ENCODE measurements around the gene FSTL5.

FSTL5 gene

GRCh38 chr4:161987611-161988010, 176.2 kb downstream of the FSTL5 start:
- no peak overlapping the region for H3K4me3 ChIP-seq (ENCODE audit: low read depth, low read length)
- in situ Hi-C loops (cut with HindIII; ENCODE audit: low sequenced_read_pairs) = no loop called here
- DNase-seq (ENCODE audit: low read depth) = no peak
- no peak for TF ChIP-seq CTCF (IDR thresholded peaks at IDR 0.05; ENCODE audit: low read depth, low read length, missing control alignments)

- no peak overlapping the region for H3K4me3 ChIP-seq (ENCODE audit: low read depth, low read length)
- no peak for DNase-seq (ENCODE audit: low read depth)
- no peak for TF ChIP-seq CTCF (IDR thresholded peaks at IDR 0.05; ENCODE audit: low read depth, low read length, missing control alignments)
- in situ Hi-C loops (cut with HindIII; ENCODE audit: low sequenced_read_pairs) = no loop called here
Measured at GRCh38 chr4:161952382-161952781, 211.4 kb downstream of the FSTL5 start.

GRCh38 chr4:161949946-161950725, 213.7 kb downstream of the FSTL5 start:
- in situ Hi-C loops (cut with HindIII; ENCODE audit: low sequenced_read_pairs) = no loop called here
- no peak overlapping the region for H3K4me3 ChIP-seq (ENCODE audit: low read depth, low read length)
- DNase-seq (ENCODE audit: low read depth) = peak; percentile 42
- TF ChIP-seq CTCF (IDR thresholded peaks at IDR 0.05; ENCODE audit: low read depth, low read length, missing control alignments) = no peak

- in situ Hi-C loops (cut with HindIII; ENCODE audit: low sequenced_read_pairs) = no loop called here
- no peak for TF ChIP-seq CTCF (IDR thresholded peaks at IDR 0.05; ENCODE audit: low read depth, low read length, missing control alignments)
- no peak overlapping the region for H3K4me3 ChIP-seq (ENCODE audit: low read depth, low read length)
- DNase-seq (ENCODE audit: low read depth) = no peak
Measured at GRCh38 chr4:161948026-161948770, 215.6 kb downstream of the FSTL5 start.

- DNase-seq (ENCODE audit: low read depth) = no peak
- H3K4me3 ChIP-seq (ENCODE audit: low read depth, low read length) = no peak overlapping the region
- in situ Hi-C loops (cut with HindIII; ENCODE audit: low sequenced_read_pairs) = no loop called here
- no peak for TF ChIP-seq CTCF (IDR thresholded peaks at IDR 0.05; ENCODE audit: low read depth, low read length, missing control alignments)
Measured at GRCh38 chr4:161937596-161937995, 226.2 kb downstream of the FSTL5 start.

GRCh38 chr4:161936625-161937550, 226.9 kb downstream of the FSTL5 start:
- peak; percentile 94 for DNase-seq (ENCODE audit: low read depth)
- H3K4me3 ChIP-seq (ENCODE audit: low read depth, low read length) = no peak overlapping the region
- in situ Hi-C loops (cut with HindIII; ENCODE audit: low sequenced_read_pairs) = no loop called here
- no peak for TF ChIP-seq CTCF (IDR thresholded peaks at IDR 0.05; ENCODE audit: low read depth, low read length, missing control alignments)
